Nucleus accumbens (tissue), 56 donors: ENCODE results near the gene HNRNPUL1.
A peak's percentile ranks its signal among the peaks of the same experiment; 100 is the strongest.

Source experiments
- DNase-seq, 56 donors: peaks; one replicate each; lab custom pipeline; 2025; lab: John Stamatoyannopoulos, UW

The HNRNPUL1 gene

DNA sequence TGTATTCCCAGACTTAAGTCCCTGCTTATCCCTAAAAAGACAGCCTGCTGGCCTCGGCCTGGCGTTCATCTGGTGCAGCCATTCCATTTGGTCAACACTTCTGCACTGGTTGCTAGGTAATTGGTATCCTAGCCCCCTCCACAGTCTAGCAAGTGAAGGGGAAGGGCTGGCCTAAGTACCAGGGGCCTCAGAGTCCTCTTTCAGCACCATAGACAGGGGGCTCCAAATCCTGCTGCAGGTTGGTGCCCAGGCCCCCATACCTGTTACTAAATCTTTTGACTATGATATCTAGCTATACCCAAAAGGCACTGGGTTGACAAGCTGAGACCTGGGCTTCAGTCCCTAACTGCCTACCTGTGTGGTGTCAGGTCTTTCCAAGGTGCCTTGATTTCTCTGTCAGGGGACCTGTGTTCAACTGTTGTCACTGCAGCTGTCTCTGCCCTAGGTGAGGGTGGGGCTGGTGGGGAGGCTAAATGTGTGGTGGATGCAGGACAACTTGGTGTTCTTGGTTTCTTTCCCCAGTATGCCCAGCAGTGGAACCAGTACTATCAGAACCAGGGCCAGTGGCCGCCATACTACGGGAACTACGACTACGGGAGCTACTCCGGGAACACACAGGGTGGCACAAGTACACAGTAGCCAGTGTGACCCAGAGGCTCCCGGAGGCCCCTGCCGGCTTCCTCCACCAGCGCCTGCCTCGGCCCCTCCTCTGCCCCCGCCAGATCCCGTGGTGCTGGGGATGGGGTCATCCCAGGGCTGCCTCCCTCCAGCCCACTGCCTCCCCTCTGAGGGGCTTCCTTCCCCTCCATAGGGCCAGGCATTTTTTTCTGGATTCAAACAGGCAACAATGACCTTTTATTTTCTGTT is 42.0 kb downstream of the HNRNPUL1 start:
- DNase-seq: no peak

DNA sequence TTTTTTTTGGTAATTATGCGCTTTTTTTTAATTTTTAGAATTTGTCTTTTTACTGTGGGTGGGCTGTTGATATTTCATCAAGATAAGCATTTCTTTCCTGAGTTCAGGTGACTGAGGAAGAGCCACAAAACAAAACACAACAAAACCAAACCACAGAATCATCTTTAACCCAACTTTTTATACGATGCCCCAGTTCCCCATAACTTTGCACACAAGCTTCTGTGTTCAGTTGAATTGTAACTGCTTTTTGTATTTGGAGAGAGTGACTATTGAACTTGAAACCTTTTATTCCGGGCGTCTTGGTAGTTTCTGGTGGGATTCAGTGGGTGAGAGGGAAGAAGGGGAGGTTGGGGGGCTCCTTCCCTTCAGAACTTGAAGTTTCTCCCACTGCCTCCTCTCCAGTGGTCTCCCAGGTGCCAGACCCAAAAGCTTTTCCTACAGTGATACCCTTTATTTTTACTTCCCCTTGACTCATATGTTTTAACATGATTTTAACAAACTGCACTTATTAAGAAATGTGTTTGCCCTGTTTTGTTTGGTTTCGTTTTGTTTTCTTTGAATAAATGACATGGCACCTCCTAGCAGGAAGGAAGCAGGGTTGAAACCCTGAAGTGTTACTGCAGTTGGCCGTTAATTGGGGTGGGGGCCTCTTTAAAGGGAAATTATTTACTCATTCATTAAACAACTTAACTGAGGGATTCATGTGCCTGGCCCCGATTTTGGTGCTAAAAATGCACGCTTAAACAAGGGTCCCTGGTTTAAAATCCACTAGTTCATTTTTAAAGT is 43.1 kb downstream of the HNRNPUL1 start:
- DNase-seq: no peak

DNA sequence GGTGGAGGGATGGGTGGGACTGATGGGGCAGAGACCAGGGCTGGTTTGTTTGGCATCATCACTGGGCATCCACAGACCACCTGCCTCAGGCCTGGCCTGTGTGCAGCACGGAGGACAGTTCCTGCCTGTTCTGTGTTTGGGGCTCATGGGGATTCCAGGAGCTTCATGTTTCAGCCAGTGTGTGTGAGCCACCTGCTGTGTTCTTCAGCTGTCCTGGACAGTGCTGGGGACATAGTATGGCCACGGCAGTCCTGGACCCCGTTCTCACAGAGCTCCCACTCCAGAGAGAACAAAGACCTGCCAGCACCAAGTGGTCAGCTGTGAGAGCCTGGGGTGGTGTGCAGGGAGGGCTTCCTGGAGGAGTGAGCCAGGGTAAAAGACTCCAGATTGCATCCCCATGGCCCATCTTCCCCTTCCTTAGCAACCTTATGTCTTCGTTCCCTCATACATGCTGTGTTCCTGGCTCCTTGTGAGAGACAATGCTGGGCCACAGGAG is 43.8 kb downstream of the HNRNPUL1 start:
- no peak for DNase-seq

DNA sequence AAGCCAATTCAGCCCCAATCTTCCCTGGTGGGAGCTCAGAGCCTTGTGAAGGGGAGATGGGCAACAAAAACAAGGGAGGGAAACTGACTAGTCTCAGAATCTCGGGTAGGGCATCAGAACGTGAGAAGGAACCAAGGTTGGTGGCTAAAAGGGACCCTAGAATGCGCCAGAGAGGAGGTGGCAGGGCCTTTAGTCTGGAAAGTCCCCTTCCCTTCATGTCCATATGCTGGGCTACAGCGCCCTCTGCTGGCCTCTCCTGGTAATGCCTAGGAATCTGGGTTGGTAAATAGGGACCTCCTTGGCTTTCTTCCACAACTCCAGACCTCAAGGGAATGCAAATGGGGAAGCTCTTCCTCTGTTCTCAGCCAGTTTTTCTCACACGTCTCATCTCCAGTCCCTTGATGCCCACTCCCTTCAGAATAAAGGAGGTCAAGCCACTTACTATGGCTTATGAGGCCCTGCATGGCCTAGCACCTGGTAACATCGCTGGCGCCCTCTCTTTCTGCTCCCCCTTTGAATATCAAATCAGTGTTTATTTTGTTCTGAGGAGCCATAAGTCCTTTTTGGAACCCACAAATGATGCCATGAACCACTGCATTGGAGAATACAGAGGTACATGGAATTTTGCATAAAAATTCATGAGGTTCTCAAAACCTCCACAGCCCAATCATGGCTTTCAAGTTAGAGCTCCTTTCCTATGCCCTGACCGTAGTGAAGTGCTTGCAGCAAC is 44.4 kb downstream of the HNRNPUL1 start:
- DNase-seq: peak in 54 of 56 donors; percentile 31 to 96 (median 78)

DNA sequence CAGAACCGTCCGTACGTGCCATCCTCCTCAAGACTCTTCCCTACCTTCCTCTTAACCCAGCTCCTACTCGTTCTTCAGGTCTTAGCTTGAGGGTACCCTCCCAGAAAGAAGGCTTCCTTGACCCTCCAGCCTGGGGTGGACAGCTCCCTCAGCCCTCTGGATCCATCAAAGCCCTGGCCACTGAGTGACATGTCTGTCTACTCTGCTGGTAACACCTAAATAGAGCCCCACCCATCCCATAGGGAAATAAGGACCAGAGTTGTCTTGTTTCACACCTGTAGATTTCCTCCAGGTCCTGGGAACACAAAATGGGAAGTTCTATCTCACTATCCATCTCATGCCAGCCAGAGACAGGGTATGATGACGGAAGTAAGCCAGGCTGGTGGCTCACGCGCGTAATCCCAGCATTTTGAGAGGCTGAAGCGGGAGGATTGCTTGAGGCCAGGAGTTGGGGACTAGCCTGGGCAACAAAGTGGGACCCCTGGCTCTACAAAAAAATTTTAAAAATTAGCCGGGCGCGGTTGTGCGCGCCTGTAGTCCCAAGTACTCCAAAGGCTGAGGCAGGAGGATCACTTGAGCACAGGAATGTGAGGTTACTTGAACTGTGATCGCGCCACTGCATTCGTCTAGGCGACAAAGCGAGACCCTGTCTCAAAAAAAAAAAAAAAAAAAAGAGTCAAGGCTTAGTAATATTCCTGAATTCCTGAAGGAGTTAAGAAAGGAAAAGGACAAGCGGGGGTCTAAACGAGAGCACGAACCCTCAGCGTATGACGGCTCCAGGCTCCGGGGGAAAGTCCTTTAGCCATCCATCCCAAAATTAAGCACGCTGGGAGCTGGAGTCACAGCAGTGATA is 45.2 kb downstream of the HNRNPUL1 start:
- DNase-seq: peak in 6 of 56 donors; percentile 14 to 56 (median 24)

DNA sequence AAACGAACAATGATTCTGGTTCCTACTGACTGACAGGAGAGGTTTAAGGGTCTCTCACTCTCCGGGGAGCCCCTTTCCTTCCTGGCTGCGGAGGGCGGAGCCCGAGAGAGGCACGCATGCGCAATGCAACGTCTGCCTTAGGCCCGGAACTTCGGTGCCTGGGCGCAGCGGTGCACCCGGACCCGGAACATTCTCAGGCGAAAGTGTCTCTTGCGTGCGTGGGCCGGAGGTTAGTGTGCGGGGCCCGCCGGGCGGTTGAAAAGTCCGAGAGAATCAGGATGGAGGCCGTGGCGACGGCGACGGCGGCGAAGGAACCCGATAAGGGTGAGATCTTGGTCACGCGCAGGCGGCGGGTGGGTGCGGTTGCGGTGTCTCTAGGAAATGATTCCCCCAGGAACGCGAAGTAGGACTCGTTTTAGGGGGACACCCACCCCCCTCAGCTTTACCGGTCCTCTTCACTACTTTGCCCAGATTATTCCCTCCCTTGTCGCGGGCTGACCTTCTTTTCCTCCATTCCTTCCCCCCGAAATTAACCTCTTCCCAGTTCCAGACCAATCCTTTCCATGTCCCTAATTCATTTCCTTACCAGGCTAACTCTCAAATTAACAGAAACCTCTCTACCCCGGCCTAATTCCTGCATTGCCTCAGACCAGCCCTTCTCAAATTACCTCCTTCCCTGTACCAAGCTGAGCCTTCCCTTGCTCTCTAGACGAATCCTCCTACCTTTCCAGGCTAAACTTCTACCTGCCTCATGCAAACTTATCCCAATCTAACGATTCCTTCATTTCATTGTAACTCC is 46.1 kb downstream of the HNRNPUL1 start, which contains the start of gene CCDC97:
TSS of gene CCDC97 (plus strand) at position 140 of the 799 bp plus-strand sequence. CDS start at position 279, 139 bp downstream.
- peak in 54 of 56 donors; percentile 50 to 91 (median 80) for DNase-seq

DNA sequence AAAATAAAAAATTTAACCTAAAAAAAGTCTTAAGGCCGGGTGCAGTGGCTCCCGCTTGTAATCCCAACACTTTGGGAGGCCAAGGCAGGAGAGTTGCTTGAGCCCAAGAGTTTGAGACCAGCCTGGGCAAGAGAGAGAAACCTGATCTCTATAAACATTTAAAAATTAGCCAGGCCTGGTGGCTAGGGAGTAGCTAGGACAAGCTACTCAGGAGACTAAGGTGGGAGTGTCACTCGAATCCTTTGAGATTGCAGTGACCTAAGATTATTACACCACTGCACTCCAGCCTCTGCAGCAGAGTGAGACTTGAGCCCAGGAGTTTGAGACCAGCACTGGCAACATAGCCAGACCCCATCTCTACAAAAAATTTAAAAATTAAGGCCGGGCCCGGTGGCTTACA is 46.9 kb downstream of the HNRNPUL1 start:
- no peak for DNase-seq

DNA sequence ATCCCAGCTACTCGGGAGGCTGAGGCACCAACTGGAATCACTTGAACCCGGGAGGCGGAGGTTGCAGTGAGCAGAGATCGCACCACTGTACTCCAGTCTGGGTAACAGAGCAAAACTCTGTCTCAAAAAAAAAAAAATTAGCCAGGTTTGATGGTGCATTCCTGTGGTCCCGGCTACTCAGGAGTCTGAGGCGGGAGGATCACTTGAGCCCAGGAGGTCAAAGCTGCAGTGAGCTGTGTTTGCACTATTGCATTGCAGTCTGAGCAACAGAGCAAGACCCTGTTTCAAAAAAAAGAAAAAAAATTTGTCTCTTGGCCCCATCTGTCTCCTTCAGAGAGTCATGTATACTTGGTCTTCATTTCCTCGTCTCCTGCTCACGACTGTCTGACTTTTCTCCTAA is 47.4 kb downstream of the HNRNPUL1 start:
- no peak for DNase-seq

DNA sequence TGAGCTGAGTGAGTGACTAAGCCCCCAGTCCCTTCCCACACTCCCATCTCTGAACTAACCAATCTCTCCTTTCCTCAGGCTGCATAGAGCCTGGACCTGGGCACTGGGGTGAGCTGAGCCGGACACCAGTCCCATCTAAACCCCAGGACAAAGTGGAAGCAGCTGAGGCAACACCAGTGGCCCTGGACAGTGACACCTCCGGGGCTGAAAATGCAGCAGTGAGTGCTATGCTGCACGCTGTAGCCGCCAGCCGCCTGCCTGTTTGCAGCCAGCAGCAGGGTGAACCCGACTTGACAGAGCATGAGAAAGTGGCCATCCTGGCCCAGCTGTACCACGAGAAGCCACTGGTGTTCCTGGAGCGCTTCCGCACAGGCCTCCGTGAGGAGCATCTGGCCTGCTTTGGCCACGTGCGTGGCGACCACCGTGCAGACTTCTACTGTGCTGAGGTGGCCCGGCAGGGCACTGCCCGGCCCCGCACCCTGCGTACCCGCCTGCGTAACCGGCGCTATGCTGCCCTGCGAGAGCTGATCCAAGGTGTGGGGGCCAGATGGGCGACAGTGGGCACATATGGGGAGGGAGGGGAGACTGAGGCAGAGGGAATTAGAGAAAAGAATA is 52.2 kb downstream of the HNRNPUL1 start:
- no peak for DNase-seq

DNA sequence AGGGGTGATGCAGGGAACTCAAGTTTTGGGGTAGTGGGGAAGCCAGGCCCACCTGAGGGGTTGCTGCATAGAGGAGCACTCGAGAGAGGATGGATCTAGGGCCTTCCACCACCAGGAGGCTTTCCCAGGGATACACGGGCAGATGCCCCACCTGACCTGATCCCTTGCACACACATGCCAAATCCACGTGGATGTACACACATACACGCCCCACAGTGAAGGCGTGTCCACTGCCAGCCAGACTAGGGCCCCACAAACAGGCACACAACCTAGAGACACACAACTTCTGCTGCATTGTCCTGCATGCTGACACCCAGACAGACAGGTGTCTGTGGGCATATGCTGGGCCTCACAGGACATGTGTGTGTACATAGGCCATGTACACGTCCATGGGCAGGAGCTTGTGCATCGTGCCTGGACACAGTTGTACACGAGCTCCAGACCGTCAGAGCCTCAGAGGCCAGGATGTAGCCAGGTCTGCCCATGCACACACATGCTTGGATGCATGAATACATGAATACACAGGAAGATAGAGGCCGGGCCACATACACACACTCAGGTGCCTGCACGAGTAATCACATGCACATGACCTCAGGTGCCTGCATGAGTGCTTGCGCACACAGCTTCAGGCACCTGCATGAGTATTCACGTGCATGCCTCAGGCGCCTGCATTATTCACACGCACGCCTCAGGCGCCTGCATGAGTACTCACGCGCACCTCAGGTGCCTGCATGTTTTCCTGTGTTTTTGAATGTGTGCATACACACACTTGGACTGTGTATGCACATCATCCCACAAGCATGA is 54.7 kb downstream of the HNRNPUL1 start:
- no peak for DNase-seq

DNA sequence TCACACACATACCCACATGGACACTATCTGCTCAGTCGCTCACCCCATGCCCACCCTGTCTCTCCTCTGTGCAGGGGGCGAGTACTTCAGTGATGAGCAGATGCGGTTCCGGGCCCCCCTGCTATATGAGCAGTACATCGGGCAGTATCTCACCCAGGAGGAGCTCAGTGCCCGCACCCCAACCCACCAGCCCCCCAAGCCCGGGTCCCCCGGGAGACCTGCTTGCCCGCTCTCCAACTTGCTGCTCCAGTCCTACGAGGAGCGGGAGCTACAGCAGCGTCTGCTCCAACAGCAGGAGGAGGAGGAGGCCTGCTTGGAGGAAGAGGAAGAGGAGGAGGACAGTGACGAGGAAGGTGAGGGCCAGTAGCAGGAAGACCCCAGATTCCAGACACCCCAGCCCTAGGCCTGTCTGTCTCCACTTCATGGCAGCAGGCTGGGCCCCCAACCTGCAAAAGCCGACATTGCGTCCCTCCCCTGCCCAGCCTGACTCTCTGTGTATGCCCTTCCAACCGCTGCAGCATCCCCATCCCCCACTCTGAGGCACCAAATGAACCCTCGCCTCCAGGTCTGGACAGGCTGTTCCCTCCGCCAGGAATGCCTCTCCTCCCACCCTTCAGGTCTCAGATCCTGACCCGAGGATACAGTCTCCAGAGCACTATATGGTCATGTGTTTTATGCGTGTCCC is 55.5 kb downstream of the HNRNPUL1 start:
- no peak for DNase-seq

DNA sequence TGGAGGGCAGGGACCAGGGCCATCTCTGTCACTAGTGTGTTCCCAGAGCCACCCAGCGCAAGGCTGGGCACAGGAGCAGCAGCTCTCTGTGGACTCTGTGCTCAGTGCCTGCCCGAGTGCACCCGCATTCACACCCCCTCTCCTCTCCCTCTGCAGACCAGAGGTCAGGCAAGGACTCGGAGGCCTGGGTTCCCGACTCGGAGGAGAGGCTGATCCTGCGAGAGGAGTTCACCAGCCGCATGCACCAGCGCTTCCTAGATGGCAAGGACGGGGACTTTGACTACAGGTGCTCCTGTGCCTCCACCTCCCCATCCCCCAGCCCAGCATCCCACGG is 56.0 kb downstream of the HNRNPUL1 start:
- no peak for DNase-seq

DNA sequence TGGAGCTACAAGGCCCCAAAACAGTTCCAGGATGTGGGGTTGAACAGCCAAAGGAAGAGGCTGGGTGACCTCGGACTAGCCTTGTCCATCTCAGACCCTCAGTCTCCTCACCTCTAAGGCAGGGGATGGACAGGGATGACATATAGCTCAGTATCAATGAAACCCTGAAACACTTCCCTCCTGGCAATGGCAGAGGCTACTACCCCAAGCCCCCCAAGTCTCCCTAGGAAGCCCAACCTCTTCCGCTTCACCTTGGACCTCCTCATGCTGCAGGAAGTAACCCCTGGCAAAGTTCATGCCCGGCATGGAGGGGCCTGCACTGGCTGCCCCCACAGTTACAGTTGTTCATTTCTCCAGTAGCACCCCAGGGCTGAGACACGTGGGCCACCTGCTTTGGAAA is 56.4 kb downstream of the HNRNPUL1 start:
- DNase-seq: no peak

DNA sequence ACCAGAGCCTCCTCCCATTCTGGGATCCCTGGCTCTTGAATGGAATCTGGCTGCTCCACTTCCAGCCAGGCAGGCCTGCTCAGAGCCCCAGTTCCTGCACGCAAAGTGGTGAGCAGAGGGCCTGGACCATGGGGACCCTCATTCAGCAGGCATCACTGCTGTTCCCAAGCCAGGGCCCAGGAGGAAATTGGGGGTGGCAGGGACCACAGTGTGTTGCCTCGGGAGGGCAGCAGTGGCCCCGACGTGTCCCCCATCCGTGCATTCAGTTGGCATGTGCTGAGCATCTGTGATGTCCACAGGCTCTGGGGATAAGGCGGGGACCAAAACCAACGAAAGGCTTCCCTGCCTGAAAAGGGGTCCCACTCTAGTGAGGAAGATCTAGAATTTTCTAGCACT is 57.0 kb downstream of the HNRNPUL1 start:
- DNase-seq: no peak

DNA sequence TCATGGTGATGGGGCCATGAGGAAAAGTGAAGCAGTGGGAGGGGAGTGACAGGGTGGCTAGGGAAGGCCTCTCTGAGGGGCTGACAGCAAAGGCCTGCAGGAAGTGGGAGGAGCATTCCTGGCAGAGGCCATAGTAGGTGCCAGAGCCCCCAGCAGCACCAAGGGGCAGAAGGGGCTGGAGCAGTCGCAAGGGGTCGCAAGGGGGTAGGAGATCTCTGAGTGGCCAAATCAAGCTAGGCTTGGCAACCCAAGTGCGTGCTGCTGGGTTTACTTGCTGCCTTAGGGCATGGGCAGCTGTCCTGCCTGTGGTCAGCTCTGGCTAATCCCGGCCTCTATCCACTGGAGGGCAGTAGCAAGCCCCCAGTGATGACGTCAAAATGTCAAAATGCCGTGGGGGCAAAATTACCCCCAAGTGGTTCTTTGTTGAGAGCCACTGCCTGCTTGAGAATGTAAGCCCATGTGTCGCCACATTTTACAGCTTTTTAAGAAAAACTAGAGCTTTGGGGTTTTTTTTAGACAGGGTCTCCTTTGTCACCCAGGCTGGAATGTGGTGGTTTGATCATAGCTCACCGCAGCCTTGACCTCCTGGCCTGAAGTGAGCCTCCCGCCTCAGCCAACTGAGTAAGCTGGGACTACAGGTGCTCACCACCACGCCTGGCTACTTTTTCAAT is 57.6 kb downstream of the HNRNPUL1 start:
- peak in 1 of 56 donors; percentile 16 for DNase-seq

DNA sequence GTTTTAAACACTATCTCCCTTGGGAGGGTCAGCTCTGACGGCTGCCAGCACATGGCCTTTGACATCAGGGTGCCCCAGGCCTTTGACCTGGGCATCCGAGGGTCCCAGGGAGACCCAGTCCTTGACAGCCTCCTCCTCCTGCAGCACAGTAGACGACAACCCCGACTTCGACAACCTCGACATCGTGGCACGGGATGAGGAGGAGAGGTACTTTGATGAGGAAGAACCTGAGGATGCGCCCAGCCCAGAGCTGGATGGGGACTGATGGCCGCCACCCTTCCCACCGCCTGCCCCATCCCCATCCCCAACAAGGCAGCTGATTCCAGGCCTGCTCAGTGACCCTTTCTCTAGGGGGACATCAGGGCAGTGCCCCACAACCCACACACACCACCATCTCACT is 58.3 kb downstream of the HNRNPUL1 start:
- DNase-seq: no peak

DNA sequence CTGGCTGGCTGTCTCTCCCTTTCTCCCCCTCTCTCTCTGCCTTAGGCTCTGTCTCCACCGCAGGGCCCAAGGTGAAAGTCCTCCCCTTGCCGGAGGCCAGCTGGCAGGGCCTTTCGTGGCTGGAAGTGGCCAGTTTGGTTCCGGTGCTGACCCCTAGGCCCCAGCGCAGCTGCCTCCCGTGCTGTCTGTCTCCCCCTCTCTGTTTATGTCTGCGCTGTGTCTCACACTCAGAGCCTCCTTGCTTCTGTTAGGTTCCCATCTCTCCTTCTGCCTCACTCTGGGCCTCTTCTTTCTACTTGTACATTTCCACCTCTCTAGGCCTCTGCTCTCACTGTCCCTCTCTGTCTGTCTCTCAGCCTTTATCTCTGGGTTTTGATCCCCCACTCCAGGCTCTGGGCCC is 58.9 kb downstream of the HNRNPUL1 start:
- DNase-seq: no peak
